ENCODE results near the gene SIRT6.
"Not testable (repeated sequence)": the region's sequence is repeated elsewhere in the genome, so short reads cannot be mapped to it uniquely, and the experiment has no call there.

Gene SIRT6

DNA sequence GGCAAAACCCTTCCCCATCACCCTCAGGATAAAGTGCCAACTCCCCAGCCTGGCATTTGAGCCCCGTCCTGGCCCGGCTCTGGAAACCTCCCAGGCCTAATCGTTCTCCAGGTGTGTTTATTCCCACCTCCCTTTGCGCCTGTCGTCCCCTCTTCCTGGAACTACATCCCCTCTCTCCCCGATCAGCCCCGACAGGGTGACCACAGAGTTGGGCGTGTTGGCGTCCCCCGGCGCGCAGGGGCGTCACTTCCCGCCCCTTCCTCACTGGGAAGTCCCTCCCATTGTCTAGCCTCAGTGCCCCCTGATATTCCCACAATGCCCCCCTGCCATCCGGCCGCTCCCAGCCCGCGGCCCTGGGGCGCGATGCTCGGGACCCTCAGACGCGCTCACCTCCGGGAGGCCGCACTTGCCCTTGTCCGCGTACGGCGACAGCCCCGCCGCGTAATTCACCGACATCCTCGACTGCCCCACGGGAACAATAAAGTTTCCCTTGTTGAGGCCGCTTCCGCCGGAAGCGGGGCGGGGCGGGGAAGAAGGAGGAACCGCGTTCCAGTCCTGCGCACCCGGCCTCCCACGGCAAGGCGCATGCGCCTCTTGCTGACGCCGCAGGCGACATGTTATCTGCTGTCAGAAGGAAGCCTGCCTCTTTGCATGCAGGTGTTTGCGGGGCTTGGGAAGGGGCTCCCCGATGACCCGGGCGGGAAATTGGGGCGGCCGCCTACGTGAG lies at the start of gene SIRT6, which contains the start of gene ANKRD24:
TSS of gene SIRT6 (minus strand) at position 480 of the 727 bp plus-strand sequence. CDS start at position 456, 24 bp downstream.
TSS of gene ANKRD24 (plus strand) at position 606 of the 727 bp plus-strand sequence. CDS start 3,737 bp downstream, outside the sequence.
- no peaks in the 10 kb centered on the region for H3K9me3 ChIP-seq (ENCODE audit: control insufficient read depth, insufficient read depth, low read length)
- WGBS (ENCODE audit: insufficient coverage, insufficient read length) = no CpG with 5 or more reads among the region's 58 CpGs
- peak; percentile 84 for DNase-seq (ENCODE audit: low read depth, low spot score)

DNA sequence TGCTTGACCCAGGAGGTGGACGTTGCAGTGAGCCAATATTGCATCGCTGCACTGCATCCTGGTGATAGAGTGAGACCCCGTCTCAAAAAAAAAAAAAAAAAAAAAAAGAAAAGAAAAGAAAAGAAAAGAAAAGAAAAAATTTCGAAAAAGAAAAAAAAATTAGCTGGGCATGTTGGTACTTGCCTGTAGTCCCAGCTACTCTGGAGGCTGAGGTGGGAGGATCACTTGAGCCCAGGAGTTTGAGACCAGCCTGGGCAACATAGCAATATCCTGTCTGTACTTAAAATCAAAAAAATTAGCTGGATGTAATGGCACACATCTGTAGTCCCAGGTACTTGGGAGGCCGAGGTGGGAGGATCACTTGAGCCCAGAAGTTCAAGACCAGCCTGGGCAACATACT lies 49.8 kb upstream of the SIRT6 start:
- H3K4me3 ChIP-seq (ENCODE audit: low read length); H3K36me3 ChIP-seq (ENCODE audit: control insufficient read depth, insufficient read depth, low read length): not testable (repeated sequence)

More for the DNA sequence above, at the start of gene SIRT6, which contains the start of gene ANKRD24:
- Histone ChIP-seq H3K4me1 (ENCODE audit: control insufficient read depth, insufficient read depth, low read length) (no peaks in the 10 kb centered on the region), H3K36me3 (ENCODE audit: control insufficient read depth, insufficient read depth, low read length) (no peaks in the 10 kb centered on the region), H3K4me3 (ENCODE audit: low read length) (peak within 1 kb of the TSS; percentile 85), H3K27me3 (ENCODE audit: control insufficient read depth, insufficient read depth, low read length) (no peaks in the 10 kb centered on the region), H3K27ac (ENCODE audit: low read length) (no peak within 1 kb of the TSS)

DNA sequence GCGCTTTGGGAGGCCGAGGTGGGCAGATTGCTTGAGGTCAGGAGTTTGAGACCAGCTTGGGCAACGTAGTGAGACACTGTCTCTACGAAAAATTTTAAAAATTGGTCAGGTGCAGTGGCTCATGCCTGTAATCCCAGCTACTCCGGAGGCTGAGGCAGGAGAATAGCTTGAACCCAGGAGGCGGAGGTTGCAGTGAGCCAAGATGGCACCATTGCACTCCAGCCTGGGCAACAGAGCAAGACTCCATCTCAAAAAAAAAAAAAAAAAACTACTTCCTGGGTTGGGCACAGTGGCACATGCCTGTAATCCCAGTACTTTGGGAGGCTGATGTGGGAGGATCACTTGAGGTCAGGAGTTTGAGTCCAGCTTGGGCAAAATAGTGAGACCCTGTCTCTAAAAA lies 49.2 kb upstream of the SIRT6 start:
- not testable (repeated sequence) for H3K27me3 ChIP-seq (ENCODE audit: control insufficient read depth, insufficient read depth, low read length); H3K4me3 ChIP-seq (ENCODE audit: low read length); H3K9me3 ChIP-seq (ENCODE audit: control insufficient read depth, insufficient read depth, low read length); H3K4me1 ChIP-seq (ENCODE audit: control insufficient read depth, insufficient read depth, low read length); H3K27ac ChIP-seq (ENCODE audit: low read length); DNase-seq (ENCODE audit: low read depth, low spot score); H3K36me3 ChIP-seq (ENCODE audit: control insufficient read depth, insufficient read depth, low read length)
- no CpG with 5 or more reads among the region's 6 CpGs for WGBS (ENCODE audit: insufficient coverage, insufficient read length)

More for the DNA sequence above, 49.8 kb upstream of the SIRT6 start:
- WGBS (ENCODE audit: insufficient coverage, insufficient read length) = no CpG with 5 or more reads among the region's 5 CpGs
- not testable (repeated sequence) for H3K27ac ChIP-seq (ENCODE audit: low read length); H3K4me1 ChIP-seq (ENCODE audit: control insufficient read depth, insufficient read depth, low read length); H3K9me3 ChIP-seq (ENCODE audit: control insufficient read depth, insufficient read depth, low read length); DNase-seq (ENCODE audit: low read depth, low spot score); H3K27me3 ChIP-seq (ENCODE audit: control insufficient read depth, insufficient read depth, low read length)

DNA sequence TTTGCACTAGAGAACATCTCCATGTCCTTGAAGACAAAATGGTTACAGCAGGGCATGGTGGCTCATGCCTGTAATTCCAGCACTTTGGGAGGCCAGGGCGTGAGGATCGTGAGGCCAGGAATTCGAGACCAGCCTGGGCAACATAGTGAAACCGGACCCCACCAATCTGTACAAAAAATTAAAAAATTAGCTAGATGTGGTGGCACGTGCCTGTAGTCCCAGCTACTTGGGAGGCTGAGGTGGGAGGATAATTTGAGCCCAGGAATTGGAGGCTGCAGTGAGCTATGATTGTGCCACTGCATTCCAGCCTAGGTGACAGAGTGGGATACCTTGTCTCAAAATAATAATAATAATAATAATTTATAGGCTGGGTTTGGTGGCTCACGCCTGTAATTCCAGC lies 47.9 kb upstream of the SIRT6 start:
- H3K9me3 ChIP-seq (ENCODE audit: control insufficient read depth, insufficient read depth, low read length); H3K36me3 ChIP-seq (ENCODE audit: control insufficient read depth, insufficient read depth, low read length); H3K27ac ChIP-seq (ENCODE audit: low read length); DNase-seq (ENCODE audit: low read depth, low spot score); H3K4me3 ChIP-seq (ENCODE audit: low read length); H3K27me3 ChIP-seq (ENCODE audit: control insufficient read depth, insufficient read depth, low read length); H3K4me1 ChIP-seq (ENCODE audit: control insufficient read depth, insufficient read depth, low read length): not testable (repeated sequence)
- no CpG with 5 or more reads among the region's 6 CpGs for WGBS (ENCODE audit: insufficient coverage, insufficient read length)

DNA sequence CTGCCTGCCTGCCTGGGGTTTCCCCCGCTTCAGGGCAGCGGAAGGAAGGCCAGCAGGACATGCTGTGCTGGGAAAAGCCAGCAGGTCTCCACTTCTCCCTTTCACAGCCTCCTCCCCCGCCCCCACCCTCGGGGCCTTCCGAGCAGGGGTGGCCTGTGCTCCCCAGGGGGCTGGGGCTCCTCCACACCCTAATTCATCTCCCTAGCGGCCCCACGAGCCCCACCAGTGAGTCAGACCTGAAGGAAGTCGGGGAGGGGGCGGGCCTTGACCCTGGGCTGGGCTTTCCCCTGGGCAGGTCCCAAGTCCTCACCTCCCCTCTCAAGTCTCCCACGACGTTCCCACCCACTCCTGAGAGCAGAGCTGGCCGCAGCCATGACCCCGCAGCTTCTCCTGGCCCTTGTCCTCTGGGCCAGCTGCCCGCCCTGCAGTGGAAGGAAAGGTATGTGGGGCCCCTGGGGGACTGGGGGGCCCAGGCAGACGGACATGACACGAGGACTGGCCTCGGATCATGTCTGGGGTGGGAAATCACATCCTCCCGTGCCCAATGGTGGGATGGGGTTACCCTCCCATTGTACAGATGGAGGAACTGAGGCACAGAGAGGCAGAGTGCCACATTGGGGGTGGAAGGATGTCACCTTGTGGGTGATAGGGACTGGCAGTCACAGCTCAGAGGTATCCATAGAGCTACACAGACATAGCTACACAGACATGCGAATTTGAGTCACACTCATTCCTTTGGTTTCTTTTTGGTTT lies 47.0 kb upstream of the SIRT6 start, which contains the start of gene EBI3:
TSS of gene EBI3 (plus strand) at position 345 of the 753 bp plus-strand sequence. CDS start at position 373, 28 bp downstream.
- DNase-seq (ENCODE audit: low read depth, low spot score) = no peak
- no peak within 1 kb of the TSS for H3K4me3 ChIP-seq (ENCODE audit: low read length)
- H3K36me3 ChIP-seq (ENCODE audit: control insufficient read depth, insufficient read depth, low read length) = no peaks in the 10 kb centered on the region
- no peaks in the 10 kb centered on the region for H3K9me3 ChIP-seq (ENCODE audit: control insufficient read depth, insufficient read depth, low read length)
- H3K27me3 ChIP-seq (ENCODE audit: control insufficient read depth, insufficient read depth, low read length) = no peaks in the 10 kb centered on the region
- no CpG with 5 or more reads among the region's 19 CpGs for WGBS (ENCODE audit: insufficient coverage, insufficient read length)
- H3K27ac ChIP-seq (ENCODE audit: low read length) = no peak within 1 kb of the TSS
- H3K4me1 ChIP-seq (ENCODE audit: control insufficient read depth, insufficient read depth, low read length) = peaks cover 2% of the 10 kb centered on the region; the same call in 1 of the 2 replicates

DNA sequence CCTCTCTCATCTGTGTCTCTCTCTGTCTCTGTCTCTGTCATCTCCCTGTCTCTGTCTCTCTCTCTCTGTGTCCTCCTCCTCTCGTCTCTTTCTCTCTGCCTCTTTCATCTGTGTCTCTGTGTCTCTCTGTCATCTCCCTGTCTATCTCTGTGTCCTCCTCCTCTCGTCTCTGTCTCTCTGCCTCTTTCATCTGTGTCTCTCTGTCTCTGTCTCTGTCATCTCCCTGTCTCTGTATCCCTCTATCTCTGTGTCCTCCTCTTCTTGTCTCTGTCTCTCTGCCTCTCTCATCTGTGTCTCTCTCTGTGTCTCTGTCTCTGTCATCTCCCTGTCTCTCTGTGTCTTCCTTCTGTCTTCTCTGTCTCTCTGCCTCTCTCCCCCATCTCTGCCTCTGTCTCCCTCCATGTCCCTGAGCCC lies 46.4 kb upstream of the SIRT6 start:
- H3K27me3 ChIP-seq (ENCODE audit: control insufficient read depth, insufficient read depth, low read length) = no peaks in the 10 kb centered on the region
- H3K4me3 ChIP-seq (ENCODE audit: low read length) = no peak overlapping the region
- WGBS (ENCODE audit: insufficient coverage, insufficient read length) = no CpG with 5 or more reads among the region's 2 CpGs
- H3K27ac ChIP-seq (ENCODE audit: low read length) = no peak overlapping the region
- peaks cover 2% of the 10 kb centered on the region; the same call in 1 of the 2 replicates for H3K4me1 ChIP-seq (ENCODE audit: control insufficient read depth, insufficient read depth, low read length)
- no peaks in the 10 kb centered on the region for H3K36me3 ChIP-seq (ENCODE audit: control insufficient read depth, insufficient read depth, low read length)
- no peaks in the 10 kb centered on the region for H3K9me3 ChIP-seq (ENCODE audit: control insufficient read depth, insufficient read depth, low read length)
- DNase-seq (ENCODE audit: low read depth, low spot score) = no peak

DNA sequence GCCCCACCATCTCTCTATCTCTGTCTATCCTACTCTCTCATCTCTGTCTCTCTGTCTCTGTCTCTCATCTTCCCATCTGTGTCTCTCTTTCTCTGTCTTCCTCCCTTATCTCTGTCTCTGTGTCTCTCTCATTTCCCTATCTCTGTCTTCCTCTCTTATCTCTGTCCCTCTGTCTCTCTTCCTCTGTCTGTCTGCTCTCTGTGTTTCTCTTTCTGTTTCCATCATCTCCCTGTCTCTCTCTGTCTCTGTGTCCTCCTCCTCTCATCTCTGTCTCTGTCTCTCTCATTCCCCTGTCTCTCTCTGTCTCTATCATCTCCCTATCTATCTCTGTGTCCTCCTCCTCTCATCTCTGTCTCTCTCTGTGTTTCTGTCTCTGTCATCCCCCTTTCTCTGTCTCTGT lies 45.4 kb upstream of the SIRT6 start:
- no peak for DNase-seq (ENCODE audit: low read depth, low spot score)
- 0 out of 2 replicates have a peak, but pooled peaks cover 2% of the 10 kb centered on the region for H3K4me1 ChIP-seq (ENCODE audit: control insufficient read depth, insufficient read depth, low read length)
- no peak overlapping the region for H3K27ac ChIP-seq (ENCODE audit: low read length)
- no peaks in the 10 kb centered on the region for H3K9me3 ChIP-seq (ENCODE audit: control insufficient read depth, insufficient read depth, low read length)
- no peak overlapping the region for H3K4me3 ChIP-seq (ENCODE audit: low read length)
- no peaks in the 10 kb centered on the region for H3K27me3 ChIP-seq (ENCODE audit: control insufficient read depth, insufficient read depth, low read length)
- H3K36me3 ChIP-seq (ENCODE audit: control insufficient read depth, insufficient read depth, low read length) = no peaks in the 10 kb centered on the region

DNA sequence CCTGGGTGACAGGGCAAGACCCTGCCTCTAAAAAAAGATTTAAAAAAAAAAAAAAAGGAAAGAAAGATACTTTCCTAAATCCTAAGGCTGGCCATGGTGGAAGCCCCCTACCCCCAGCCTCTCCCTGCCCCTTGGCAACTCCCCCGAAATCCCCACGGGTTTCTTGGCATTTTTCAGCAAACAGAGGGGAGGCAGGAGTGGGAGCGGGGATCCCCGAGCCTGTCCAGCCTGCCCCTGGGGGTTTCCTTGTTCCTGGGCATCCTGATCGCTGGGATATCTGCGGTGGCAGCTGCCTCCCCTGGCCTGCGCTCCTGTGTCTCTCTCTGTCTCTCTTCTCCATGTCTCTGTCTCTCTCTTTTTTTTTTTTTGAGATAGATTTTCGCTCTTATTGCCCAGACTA lies 43.5 kb upstream of the SIRT6 start:
- Histone ChIP-seq H3K27ac (ENCODE audit: low read length) (no peak overlapping the region), H3K9me3 (ENCODE audit: control insufficient read depth, insufficient read depth, low read length) (no peaks in the 10 kb centered on the region), H3K4me3 (ENCODE audit: low read length) (no peak overlapping the region), H3K27me3 (ENCODE audit: control insufficient read depth, insufficient read depth, low read length) (no peaks in the 10 kb centered on the region), H3K36me3 (ENCODE audit: control insufficient read depth, insufficient read depth, low read length) (no peaks in the 10 kb centered on the region), H3K4me1 (ENCODE audit: control insufficient read depth, insufficient read depth, low read length) (0 out of 2 replicates have a peak, but pooled peaks cover 2% of the 10 kb centered on the region)
- no peak for DNase-seq (ENCODE audit: low read depth, low spot score)
- WGBS (ENCODE audit: insufficient coverage, insufficient read length) = no CpG with 5 or more reads among the region's 8 CpGs

DNA sequence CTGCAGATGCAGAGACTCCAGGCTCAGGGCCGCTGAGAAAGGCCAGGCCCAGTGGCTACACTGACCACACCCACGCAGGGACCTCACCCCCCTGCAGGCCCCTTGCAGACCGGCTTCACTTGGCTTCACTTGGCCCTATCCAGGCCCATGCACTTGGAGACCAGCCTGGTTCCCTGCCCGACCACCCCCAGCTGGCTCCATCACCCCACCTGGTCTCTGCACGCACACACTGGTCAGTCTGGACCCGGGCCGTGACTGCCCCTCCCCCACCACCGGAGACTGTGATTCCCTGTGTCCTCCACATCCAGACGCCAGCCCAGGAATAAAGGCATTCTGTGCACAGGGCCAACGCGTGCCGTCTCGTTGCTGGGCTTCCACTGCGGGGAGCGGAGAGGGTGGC lies 42.1 kb upstream of the SIRT6 start:
- Histone ChIP-seq H3K4me1 (ENCODE audit: control insufficient read depth, insufficient read depth, low read length) (0 out of 2 replicates have a peak, but pooled peaks cover 1% of the 10 kb centered on the region), H3K27ac (ENCODE audit: low read length) (no peak overlapping the region), H3K36me3 (ENCODE audit: control insufficient read depth, insufficient read depth, low read length) (no peaks in the 10 kb centered on the region), H3K4me3 (ENCODE audit: low read length) (no peak overlapping the region), H3K9me3 (ENCODE audit: control insufficient read depth, insufficient read depth, low read length) (no peaks in the 10 kb centered on the region), H3K27me3 (ENCODE audit: control insufficient read depth, insufficient read depth, low read length) (no peaks in the 10 kb centered on the region)
- no peak for DNase-seq (ENCODE audit: low read depth, low spot score)
- no CpG with 5 or more reads among the region's 15 CpGs for WGBS (ENCODE audit: insufficient coverage, insufficient read length)

DNA sequence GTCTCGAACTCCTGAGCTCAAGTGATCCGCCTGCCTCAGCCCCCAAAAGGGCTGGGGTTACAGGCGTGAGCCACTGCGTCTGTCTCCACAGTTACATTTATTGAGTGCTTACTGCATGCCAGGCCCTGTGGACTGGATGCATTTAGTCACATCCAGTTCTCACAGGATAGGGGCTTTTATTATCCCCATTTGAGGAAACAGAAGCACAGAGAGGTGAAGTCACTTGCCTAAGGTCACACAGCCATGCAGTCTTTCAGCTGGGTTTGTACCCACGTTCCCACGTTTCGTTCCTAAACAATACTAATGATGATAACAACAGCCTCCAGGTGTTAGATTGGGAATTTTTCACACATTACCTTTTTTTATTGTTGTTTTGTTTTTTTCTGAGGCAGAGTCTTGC lies 37.8 kb upstream of the SIRT6 start:
- Histone ChIP-seq H3K4me1 (ENCODE audit: control insufficient read depth, insufficient read depth, low read length) (no peaks in the 10 kb centered on the region), H3K4me3 (ENCODE audit: low read length) (no peak overlapping the region), H3K36me3 (ENCODE audit: control insufficient read depth, insufficient read depth, low read length) (peaks cover 2% of the 10 kb centered on the region; the same call in 1 of the 2 replicates), H3K27me3 (ENCODE audit: control insufficient read depth, insufficient read depth, low read length) (no peaks in the 10 kb centered on the region), H3K9me3 (ENCODE audit: control insufficient read depth, insufficient read depth, low read length) (no peaks in the 10 kb centered on the region), H3K27ac (ENCODE audit: low read length) (no peak overlapping the region)
- DNase-seq (ENCODE audit: low read depth, low spot score) = no peak
- no CpG with 5 or more reads among the region's 7 CpGs for WGBS (ENCODE audit: insufficient coverage, insufficient read length)

Data from iPS DF 6.9 (cell line).